K562 (cell line): ENCODE measurements around the gene IQCN. TPM values are rescaled to one million over a fixed set of nuclear protein-coding genes. Genes with fewer than 3 reads are reported as not detected.

Experiments used
- AFF4 ChIP-seq: sonication (generic); formaldehyde crosslinking; IDR thresholded peaks from 2 replicates; pipeline ENCODE4 v1.8.0; 2023; ENCODE audit warnings: mild to moderate bottlenecking, missing genetic modification reagents
- ARNT ChIP-seq, 2 experiments: fragments of 450-650 bp; IDR thresholded peaks; 2 replicates each; pipeline ENCODE4 v1.6.1; 2016; ENCODE audit warnings: mild to moderate bottlenecking in 1 of 2
- E2F1 ChIP-seq: sonication (generic); formaldehyde crosslinking; IDR thresholded peaks from 2 replicates; pipeline ENCODE4 v1.8.1; 2023; ENCODE audit warnings: mild to moderate bottlenecking, missing genetic modification reagents, moderate library complexity
- SRSF1 ChIP-seq: fragments of 200-400 bp; formaldehyde crosslinking; IDR thresholded peaks from 2 replicates; pipeline ENCODE4 v1.6.1; 2017; ENCODE audit warnings: mild to moderate bottlenecking, low read depth, low read length, moderate library complexity
- TFE3 ChIP-seq: fragments of 450-650 bp; formaldehyde crosslinking; IDR thresholded peaks from 2 replicates; pipeline ENCODE4 v1.4.0; 2020; ENCODE audit warnings: mild to moderate bottlenecking, mixed read lengths
- ZNF239 ChIP-seq: fragments of 250-450 bp; sonication (Bioruptor Pico); IDR thresholded peaks from 2 replicates; pipeline ENCODE4 v1.4.0; 2020; ENCODE audit warnings: mild to moderate bottlenecking
- ZNF318 ChIP-seq, 2 experiments: fragments of 450-650 bp; IDR thresholded peaks; 2 replicates each; pipeline ENCODE4 v1.6.1; 2016; ENCODE audit warnings: mild to moderate bottlenecking in 2 of 2, borderline replicate concordance in 1 of 2, low read depth in 1 of 2, moderate library complexity in 1 of 2
- ZNF354B ChIP-seq: fragments of 250-450 bp; sonication (Bioruptor Pico); IDR thresholded peaks from 2 replicates; pipeline ENCODE4 v1.4.0; 2020
- ZNF431 ChIP-seq: sonication (generic); formaldehyde crosslinking; IDR thresholded peaks from 2 replicates; pipeline ENCODE4 v1.8.0; 2022; ENCODE audit warnings: mild to moderate bottlenecking, missing genetic modification reagents
- ZNF584 ChIP-seq: fragments of 200-800 bp; sonication (Bioruptor generic); IDR thresholded peaks from 2 replicates; pipeline ENCODE4 v1.6.1; 2016; ENCODE audit warnings: low read depth, mild to moderate bottlenecking, missing genetic modification characterization, missing compliant biosample characterization
- polyA plus RNA-seq, 8 experiments: library from polyadenylated mRNA; depleted of rRNA in 4 of 8; stranded (reverse) in 5 of 8; unstranded in 3 of 8; fragments of >200 nt; fragmentation: Nextera tagmentation in 2 of 8; fragmentation: Illumina TruSeq in 1 of 8; extraction: Ambion mirVana in 2 of 8; extraction: Trizol in 1 of 8; gene quantifications; 2 replicates each; pipeline versions ENCODE4 v1.2.1 to v1.2.3, GENCODE V29; 2011 to 2014; ENCODE audit warnings: inconsistent platforms in 1 of 8, missing spikeins in 1 of 8
- total RNA-seq, 7 experiments: library from RNA; depleted of rRNA in 6 of 7; stranded (reverse); fragments of >200 nt in 6 of 7; fragmentation: Illumina TruSeq in 2 of 7; extraction: Trizol in 2 of 7; gene quantifications; 2 replicates each; pipeline versions ENCODE4 v1.2.1 to v1.2.3, GENCODE V29; 2011 to 2021; ENCODE audit warnings: low replicate concordance in 1 of 7

IQCN gene
- total and polyA plus RNA-seq, 9 of the 15 experiments (the other 6 are each of a cell fraction or from before 2014, with no cell fraction given) = 0.01 to 0.07 (median 0.04) TPM; not detected in 3

- TF ChIP-seq ZNF318 (IDR thresholded peaks at IDR 0.05; ENCODE audit: borderline replicate concordance in 1 of 2, low read depth in 1 of 2) (no peak), AFF4 (CRISPR knock-in tag) (no peak), E2F1 (no peak), ARNT (IDR thresholded peaks at IDR 0.05) (peak; percentile 17 to 56; a peak in 2 of 4 replicates), TFE3 (CRISPR knock-in tag) (no peak), ZNF239 (no peak), ZNF354B (no peak), SRSF1 (no peak), ZNF584 (0 out of 2 replicates have a peak, but pooled peaks have one; percentile 43), ZNF431 (no peak)
These were observed 18.8 kb upstream of the IQCN start (continued) for GRCh38 chr19:18292810-18293641.
